GM10248 (cell line): Measurements from ENCODE around the gene CADPS.

Source experiments
- CTCF ChIA-PET: fragments of 300-600 bp; sonication (Branson Sonifier 250); formaldehyde crosslinking; extraction: SDS; loops from one replicate; lab custom pipeline; 2021; ENCODE audit warnings: antibody characterized with exemption; lab: Yijun Ruan, JAX
- POLR2A ChIA-PET: fragments of 350-650 bp; sonication (Branson Sonifier 250); formaldehyde crosslinking; extraction: SDS; loops from one replicate; lab custom pipeline; 2020; ENCODE audit warnings: antibody characterized with exemption; lab: Yijun Ruan, JAX
- DNase-seq: peaks from one replicate; pipeline ENCODE4 v3.0.0; 2012; ENCODE audit errors: extremely low spot score
- TF ChIP-seq, protein P1 (sequence below): IDR thresholded peaks from 2 replicates; pipeline ENCODE4 v1.5.1; 2012; ENCODE audit warnings: mild to moderate bottlenecking, low read depth; ENCODE audit errors: extremely low read depth, missing control alignments, control extremely low read depth

CADPS gene

GRCh38 chr3:62570888-62571287 lies 304.3 kb downstream of the CADPS start:
- CTCF ChIA-PET = interaction anchor here (0.7 kb wide), 1 partner anchor 246 kb away, joined by 3 read pairs; no protein-coding TSS in a partner anchor
- no peak for DNase-seq
- POLR2A ChIA-PET = no interaction called here
- TF ChIP-seq, protein P1, sequence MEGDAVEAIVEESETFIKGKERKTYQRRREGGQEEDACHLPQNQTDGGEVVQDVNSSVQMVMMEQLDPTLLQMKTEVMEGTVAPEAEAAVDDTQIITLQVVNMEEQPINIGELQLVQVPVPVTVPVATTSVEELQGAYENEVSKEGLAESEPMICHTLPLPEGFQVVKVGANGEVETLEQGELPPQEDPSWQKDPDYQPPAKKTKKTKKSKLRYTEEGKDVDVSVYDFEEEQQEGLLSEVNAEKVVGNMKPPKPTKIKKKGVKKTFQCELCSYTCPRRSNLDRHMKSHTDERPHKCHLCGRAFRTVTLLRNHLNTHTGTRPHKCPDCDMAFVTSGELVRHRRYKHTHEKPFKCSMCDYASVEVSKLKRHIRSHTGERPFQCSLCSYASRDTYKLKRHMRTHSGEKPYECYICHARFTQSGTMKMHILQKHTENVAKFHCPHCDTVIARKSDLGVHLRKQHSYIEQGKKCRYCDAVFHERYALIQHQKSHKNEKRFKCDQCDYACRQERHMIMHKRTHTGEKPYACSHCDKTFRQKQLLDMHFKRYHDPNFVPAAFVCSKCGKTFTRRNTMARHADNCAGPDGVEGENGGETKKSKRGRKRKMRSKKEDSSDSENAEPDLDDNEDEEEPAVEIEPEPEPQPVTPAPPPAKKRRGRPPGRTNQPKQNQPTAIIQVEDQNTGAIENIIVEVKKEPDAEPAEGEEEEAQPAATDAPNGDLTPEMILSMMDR = no peak

GRCh38 chr3:62569609-62570008 lies 305.6 kb downstream of the CADPS start:
- TF ChIP-seq, protein P1 = no peak
- no peak for DNase-seq
- ChIA-PET POLR2A (no interaction called here), CTCF (no interaction called here)

DNA sequence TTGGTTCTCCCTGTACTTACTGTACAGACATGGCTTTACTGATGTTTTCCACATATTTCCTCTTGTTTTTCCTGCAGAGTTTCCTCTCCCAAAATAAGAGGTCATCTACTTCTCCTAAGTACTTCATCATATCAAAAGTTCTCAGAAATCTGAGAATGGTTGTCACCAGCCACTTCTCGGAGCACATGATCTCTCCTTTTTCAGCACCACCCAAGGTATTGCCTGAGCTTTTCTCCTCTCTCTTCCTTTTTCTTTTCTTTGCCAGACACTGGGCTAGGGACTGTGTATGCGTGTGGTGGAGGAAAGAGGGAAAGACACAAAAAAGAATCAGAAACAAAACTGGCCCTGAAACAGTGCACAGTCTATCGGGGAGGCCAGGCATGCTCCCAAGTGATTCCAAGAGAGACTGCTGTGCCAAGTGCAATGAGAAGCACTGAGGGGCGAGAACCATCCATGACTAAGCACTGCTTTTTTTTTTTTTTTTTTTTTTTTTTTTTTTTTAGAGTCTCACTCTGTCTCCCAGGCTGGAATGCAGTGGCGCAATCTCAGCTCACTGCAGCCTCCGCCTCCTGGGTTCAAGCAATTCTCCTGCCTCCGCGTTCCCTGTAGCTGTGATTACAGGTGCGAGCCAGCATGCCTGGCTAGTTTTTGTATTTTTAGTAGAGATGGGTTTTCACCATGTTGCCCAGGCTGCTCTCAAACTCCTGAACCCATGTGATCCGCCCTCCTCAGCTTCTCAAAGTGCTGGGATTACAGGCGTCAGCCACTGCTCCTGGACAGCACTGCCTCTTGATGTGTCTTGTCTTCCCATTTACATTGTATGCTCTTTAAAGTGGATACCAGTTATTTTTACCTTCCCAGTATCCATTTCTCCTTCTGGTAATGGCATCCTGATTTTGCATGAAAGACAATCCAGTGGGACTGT lies 307.9 kb downstream of the CADPS start:
- TF ChIP-seq, protein P1 = no peak
- no peak for DNase-seq
- ChIA-PET CTCF (interaction anchor here (1.3 kb wide), 1 partner anchor 9 kb away, joined by 4 read pairs; no protein-coding TSS in a partner anchor), POLR2A (no interaction called here)

GRCh38 chr3:62566022-62566557 lies 309.1 kb downstream of the CADPS start:
- POLR2A ChIA-PET = no interaction called here
- CTCF ChIA-PET = interaction anchor here (1.3 kb wide), 1 partner anchor 10 kb away, joined by 4 read pairs; no protein-coding TSS in a partner anchor
- TF ChIP-seq, protein P1 = no peak
- no peak for DNase-seq

DNA sequence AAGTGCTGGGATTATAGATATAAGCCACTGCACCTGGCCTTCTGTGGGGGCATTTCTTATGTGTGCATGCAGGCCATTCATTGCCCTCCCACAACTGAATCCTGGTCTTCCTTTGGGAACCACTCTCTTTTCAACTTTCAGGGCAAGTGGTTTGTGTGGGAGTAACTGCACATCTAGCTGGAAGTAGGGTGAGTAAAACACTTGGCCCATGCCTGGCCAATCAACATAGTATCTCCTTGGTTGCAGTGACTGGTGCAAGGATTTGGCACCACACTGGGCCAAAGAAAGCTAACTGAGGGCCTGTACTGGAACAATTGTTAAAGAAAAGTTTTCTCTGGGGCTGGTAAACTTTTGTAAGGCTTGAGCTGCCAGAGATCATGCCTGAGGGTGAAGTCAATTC lies 312.6 kb downstream of the CADPS start:
- TF ChIP-seq, protein P1 = no peak
- no peak for DNase-seq
- CTCF ChIA-PET = interaction anchor here (1.7 kb wide), 1 partner anchor 361 kb away, joined by 5 read pairs; no protein-coding TSS in a partner anchor
- POLR2A ChIA-PET = no interaction called here

GRCh38 chr3:62562017-62562416 lies 313.2 kb downstream of the CADPS start:
- ChIA-PET CTCF (interaction anchor here (1.7 kb wide), 1 partner anchor 361 kb away, joined by 5 read pairs; no protein-coding TSS in a partner anchor), POLR2A (no interaction called here)
- DNase-seq = no peak
- TF ChIP-seq, protein P1 = no peak
